Lower leg skin (tissue), 3 donors: Measurements from ENCODE around the gene RNGTT.

Source experiments
- POLR2A ChIP-seq, 2 donors: fragments of 450-650 bp; IDR thresholded peaks; one replicate each; pipeline ENCODE4 v1.6.1; 2016 to 2017; ENCODE audit warnings: antibody characterized with exemption in 2 of 2, mild to moderate bottlenecking in 1 of 2, moderate library complexity in 1 of 2
- TF ChIP-seq, protein P1 (sequence below), 3 donors: fragments of 450-650 bp; IDR thresholded peaks; one replicate each; pipeline ENCODE4 v1.5.1; 2016; ENCODE audit warnings: antibody characterized with exemption in 3 of 3, mild to moderate bottlenecking in 3 of 3, moderate library complexity in 2 of 3

DNA sequence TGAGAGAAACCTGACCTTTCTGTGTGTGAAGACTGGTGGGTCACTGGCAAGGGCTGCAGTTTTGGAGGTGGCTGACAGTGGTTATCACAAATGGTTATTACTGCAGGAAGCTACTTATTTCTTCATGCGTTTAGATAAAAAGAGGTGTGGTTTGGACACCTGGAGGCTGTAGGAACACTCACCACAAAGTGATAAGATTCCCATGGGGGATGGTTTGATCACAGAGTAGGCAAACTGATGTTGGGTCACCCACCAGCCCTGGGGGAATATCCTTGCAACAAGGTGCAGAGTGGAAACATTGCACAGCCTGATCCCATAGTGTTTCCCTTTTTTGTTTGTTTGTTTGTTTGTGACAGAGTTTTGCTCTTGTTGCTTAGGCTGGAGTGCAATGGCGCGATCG, 33.9 kb upstream of the RNGTT start:
- TF ChIP-seq, protein P1, sequence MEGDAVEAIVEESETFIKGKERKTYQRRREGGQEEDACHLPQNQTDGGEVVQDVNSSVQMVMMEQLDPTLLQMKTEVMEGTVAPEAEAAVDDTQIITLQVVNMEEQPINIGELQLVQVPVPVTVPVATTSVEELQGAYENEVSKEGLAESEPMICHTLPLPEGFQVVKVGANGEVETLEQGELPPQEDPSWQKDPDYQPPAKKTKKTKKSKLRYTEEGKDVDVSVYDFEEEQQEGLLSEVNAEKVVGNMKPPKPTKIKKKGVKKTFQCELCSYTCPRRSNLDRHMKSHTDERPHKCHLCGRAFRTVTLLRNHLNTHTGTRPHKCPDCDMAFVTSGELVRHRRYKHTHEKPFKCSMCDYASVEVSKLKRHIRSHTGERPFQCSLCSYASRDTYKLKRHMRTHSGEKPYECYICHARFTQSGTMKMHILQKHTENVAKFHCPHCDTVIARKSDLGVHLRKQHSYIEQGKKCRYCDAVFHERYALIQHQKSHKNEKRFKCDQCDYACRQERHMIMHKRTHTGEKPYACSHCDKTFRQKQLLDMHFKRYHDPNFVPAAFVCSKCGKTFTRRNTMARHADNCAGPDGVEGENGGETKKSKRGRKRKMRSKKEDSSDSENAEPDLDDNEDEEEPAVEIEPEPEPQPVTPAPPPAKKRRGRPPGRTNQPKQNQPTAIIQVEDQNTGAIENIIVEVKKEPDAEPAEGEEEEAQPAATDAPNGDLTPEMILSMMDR (IDR thresholded peaks at IDR 0.05): no peak
- TF ChIP-seq POLR2A (IDR thresholded peaks at IDR 0.05): no peak
